ENCODE results near the gene DGKB.

The DGKB gene

DNA sequence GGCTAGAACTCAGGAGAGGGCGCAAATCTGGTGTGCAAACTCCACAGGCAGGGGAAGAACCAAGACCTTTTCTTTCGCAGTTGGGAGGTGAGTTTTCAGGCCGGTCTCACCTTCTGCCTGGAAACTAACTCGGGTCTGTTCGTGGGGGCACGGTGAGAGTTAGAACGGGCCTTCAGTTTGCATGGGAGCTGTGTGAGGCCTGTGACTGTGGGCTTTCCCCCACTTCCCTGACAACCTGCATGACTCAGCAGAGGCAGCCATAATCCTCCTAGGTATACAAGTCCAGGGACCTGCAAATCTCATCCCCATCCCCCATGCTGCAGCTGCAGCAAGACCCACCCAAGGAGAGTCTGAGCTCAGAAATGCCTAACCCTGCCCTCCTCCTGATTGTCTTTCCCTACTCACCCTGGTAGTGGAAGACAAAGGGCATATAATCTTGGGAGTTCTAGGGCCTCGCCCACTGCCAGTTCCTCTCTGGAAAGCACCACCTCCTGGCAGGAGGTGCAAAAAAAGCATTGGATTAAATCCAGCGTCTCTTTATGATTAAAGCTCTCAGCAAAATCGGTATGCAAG is 718.2 kb downstream of the DGKB start:
- TF ChIP-seq CREB1 (IDR thresholded peaks at IDR 0.05; ENCODE audit: low read depth) (no peak), EGR1 (IDR thresholded peaks at IDR 0.05) (no peak), EP300 (IDR thresholded peaks at IDR 0.05; ENCODE audit: borderline replicate concordance) (no peak), FOXM1 (IDR thresholded peaks at IDR 0.05; ENCODE audit: borderline replicate concordance, low read depth) (no peak)
- TF ChIP-seq, protein P1, sequence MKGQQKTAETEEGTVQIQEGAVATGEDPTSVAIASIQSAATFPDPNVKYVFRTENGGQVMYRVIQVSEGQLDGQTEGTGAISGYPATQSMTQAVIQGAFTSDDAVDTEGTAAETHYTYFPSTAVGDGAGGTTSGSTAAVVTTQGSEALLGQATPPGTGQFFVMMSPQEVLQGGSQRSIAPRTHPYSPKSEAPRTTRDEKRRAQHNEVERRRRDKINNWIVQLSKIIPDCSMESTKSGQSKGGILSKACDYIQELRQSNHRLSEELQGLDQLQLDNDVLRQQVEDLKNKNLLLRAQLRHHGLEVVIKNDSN (IDR thresholded peaks at IDR 0.05) = no peak
- TF ChIP-seq, protein P2, sequence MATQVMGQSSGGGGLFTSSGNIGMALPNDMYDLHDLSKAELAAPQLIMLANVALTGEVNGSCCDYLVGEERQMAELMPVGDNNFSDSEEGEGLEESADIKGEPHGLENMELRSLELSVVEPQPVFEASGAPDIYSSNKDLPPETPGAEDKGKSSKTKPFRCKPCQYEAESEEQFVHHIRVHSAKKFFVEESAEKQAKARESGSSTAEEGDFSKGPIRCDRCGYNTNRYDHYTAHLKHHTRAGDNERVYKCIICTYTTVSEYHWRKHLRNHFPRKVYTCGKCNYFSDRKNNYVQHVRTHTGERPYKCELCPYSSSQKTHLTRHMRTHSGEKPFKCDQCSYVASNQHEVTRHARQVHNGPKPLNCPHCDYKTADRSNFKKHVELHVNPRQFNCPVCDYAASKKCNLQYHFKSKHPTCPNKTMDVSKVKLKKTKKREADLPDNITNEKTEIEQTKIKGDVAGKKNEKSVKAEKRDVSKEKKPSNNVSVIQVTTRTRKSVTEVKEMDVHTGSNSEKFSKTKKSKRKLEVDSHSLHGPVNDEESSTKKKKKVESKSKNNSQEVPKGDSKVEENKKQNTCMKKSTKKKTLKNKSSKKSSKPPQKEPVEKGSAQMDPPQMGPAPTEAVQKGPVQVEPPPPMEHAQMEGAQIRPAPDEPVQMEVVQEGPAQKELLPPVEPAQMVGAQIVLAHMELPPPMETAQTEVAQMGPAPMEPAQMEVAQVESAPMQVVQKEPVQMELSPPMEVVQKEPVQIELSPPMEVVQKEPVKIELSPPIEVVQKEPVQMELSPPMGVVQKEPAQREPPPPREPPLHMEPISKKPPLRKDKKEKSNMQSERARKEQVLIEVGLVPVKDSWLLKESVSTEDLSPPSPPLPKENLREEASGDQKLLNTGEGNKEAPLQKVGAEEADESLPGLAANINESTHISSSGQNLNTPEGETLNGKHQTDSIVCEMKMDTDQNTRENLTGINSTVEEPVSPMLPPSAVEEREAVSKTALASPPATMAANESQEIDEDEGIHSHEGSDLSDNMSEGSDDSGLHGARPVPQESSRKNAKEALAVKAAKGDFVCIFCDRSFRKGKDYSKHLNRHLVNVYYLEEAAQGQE (IDR thresholded peaks at IDR 0.05; ENCODE audit: low read depth) = no peak

DNA sequence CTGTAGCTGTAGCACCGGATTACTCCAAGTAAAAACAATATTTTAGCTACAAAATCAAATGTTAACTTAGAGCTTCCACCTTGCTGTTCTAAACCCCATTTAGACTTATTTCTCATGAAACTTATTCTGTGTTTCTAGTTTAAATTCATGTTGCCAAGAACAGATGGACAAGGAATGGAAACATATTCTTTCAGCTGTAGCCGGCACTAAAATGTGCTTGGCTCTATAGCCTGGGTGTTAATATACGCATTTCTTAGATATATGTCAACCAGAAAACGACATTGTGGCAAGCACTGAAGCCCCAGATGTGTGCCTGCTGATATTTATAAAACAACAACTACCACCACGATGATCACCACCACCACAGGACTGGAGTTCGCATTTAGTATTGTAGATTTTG is 722.8 kb downstream of the DGKB start:
- TF ChIP-seq CREB1 (IDR thresholded peaks at IDR 0.05; ENCODE audit: low read depth) = no peak
- no peak for TF ChIP-seq YY1 (IDR thresholded peaks at IDR 0.05; ENCODE audit: low read depth)
- no peak for TF ChIP-seq TCF12 (IDR thresholded peaks at IDR 0.05; ENCODE audit: low read depth)
- TF ChIP-seq, protein P2 (IDR thresholded peaks at IDR 0.05; ENCODE audit: low read depth) = no peak
- no peak for TF ChIP-seq FOXM1 (IDR thresholded peaks at IDR 0.05; ENCODE audit: borderline replicate concordance, low read depth)
- TF ChIP-seq EP300 (IDR thresholded peaks at IDR 0.05; ENCODE audit: borderline replicate concordance) = no peak
- TF ChIP-seq RAD21 (IDR thresholded peaks at IDR 0.05; ENCODE audit: low read depth) = no peak
- TF ChIP-seq, protein P3, sequence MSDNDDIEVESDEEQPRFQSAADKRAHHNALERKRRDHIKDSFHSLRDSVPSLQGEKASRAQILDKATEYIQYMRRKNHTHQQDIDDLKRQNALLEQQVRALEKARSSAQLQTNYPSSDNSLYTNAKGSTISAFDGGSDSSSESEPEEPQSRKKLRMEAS (IDR thresholded peaks at IDR 0.05) = no peak
- TF ChIP-seq ZBTB7A (IDR thresholded peaks at IDR 0.05; ENCODE audit: low read depth) = no peak

DNA sequence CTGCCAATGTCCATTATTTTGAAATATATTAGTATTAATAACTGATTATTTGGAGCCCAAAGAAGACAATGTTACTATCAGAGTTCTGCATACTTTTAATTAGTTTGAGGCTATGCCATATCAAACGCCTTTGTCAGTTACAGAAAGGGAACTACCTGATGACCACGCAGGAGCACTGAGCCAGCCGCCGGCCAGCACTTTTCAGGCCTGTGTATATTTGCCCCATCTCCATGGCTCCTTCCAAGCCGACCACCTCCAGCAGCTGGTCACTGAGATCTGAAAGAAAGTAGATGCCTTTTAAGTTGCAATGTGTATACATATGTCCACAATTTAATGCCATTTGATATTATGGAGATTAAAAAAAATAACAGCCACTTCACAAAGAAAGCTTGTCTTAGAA is 724.7 kb downstream of the DGKB start:
- TF ChIP-seq TAF1 (IDR thresholded peaks at IDR 0.05; ENCODE audit: low read depth) (no peak), TCF12 (IDR thresholded peaks at IDR 0.05; ENCODE audit: low read depth) (no peak), ZBTB7A (IDR thresholded peaks at IDR 0.05; ENCODE audit: low read depth) (no peak), CREB1 (IDR thresholded peaks at IDR 0.05; ENCODE audit: low read depth) (no peak), NFIC (IDR thresholded peaks at IDR 0.05) (no peak), YY1 (IDR thresholded peaks at IDR 0.05; ENCODE audit: low read depth) (no peak), EGR1 (IDR thresholded peaks at IDR 0.05) (no peak)
- TF ChIP-seq, protein P3 (IDR thresholded peaks at IDR 0.05) = no peak
- TF ChIP-seq, protein P1 (IDR thresholded peaks at IDR 0.05) = no peak

DNA sequence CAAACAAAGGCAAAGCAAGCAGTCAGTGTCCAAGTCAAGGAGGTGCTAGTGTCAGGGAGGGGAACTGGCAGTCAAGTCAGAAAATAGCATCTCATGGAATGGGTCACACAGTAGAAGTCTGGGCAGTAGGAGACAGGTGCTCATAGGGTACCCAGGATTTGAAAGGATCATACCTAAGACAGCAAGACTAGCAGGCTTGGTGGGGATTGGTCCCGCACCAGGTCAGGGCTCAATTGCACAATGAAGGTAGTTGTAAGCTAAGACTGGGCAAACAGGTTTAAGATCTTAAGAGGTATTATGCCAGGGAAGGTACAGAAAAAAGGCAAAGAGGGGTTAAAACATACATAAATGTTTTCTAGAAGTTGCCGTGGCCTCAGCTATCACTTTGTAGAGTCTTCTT is 731.7 kb downstream of the DGKB start:
- TF ChIP-seq RAD21 (IDR thresholded peaks at IDR 0.05; ENCODE audit: low read depth) (no peak), NFIC (IDR thresholded peaks at IDR 0.05) (no peak), CREB1 (IDR thresholded peaks at IDR 0.05; ENCODE audit: low read depth) (no peak), FOXM1 (IDR thresholded peaks at IDR 0.05; ENCODE audit: borderline replicate concordance, low read depth) (no peak), TEAD4 (IDR thresholded peaks at IDR 0.05) (no peak), TAF1 (IDR thresholded peaks at IDR 0.05; ENCODE audit: low read depth) (no peak)
- TF ChIP-seq, protein P2 (IDR thresholded peaks at IDR 0.05; ENCODE audit: low read depth) = no peak
- TF ChIP-seq, protein P1 (IDR thresholded peaks at IDR 0.05) = no peak

DNA sequence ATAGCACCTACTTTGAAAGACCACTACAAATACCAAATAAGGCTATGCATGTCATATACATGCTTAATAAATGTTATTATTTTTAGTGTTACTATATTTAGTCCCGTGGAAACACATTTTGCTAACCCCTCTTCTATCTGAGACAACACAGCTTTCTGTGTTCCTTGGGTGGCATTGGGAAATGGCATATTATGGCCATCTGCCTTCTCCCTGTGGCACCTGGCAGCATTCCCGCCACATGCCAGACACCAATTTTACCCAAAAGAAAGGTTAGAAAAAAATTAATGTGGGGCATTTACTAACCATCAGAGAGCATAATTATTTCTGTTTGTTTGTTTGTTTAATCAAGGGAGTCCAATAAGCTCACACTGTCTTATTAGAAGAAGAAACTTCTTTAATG is 744.4 kb downstream of the DGKB start:
- TF ChIP-seq, protein P3 (IDR thresholded peaks at IDR 0.05) = no peak
- TF ChIP-seq TEAD4 (IDR thresholded peaks at IDR 0.05) (no peak), EGR1 (IDR thresholded peaks at IDR 0.05) (no peak), ZBTB7A (IDR thresholded peaks at IDR 0.05; ENCODE audit: low read depth) (no peak), TAF1 (IDR thresholded peaks at IDR 0.05; ENCODE audit: low read depth) (no peak), CREB1 (IDR thresholded peaks at IDR 0.05; ENCODE audit: low read depth) (no peak), YY1 (IDR thresholded peaks at IDR 0.05; ENCODE audit: low read depth) (no peak), TCF12 (IDR thresholded peaks at IDR 0.05; ENCODE audit: low read depth) (no peak), FOXM1 (IDR thresholded peaks at IDR 0.05; ENCODE audit: borderline replicate concordance, low read depth) (no peak)
- TF ChIP-seq, protein P2 (IDR thresholded peaks at IDR 0.05; ENCODE audit: low read depth) = no peak

All from Ishikawa (cell line).